Measurements from ENCODE around the gene HMMR.
"Not testable (repeated sequence)": the region's sequence is repeated elsewhere in the genome, so short reads cannot be mapped to it uniquely, and the experiment has no call there.

The HMMR gene

GRCh38 chr5:163460562-163461171, at the start of gene HMMR:
Gene HMMR, plus strand, starts transcription at chr5:163460632. Its CDS starts 61 bp downstream, at chr5:163460693.
- no peak for DNase-seq

GRCh38 chr5:163415673-163416072, 44.8 kb upstream of the HMMR start:
- DNase-seq, result not testable (repeated sequence)

- no peak for DNase-seq
These were observed 35.6 kb upstream of the HMMR start for GRCh38 chr5:163424836-163425235.

GRCh38 chr5:163426128-163426527, 34.3 kb upstream of the HMMR start:
- not testable (repeated sequence) for DNase-seq

- DNase-seq, result no peak
These were observed 27.9 kb upstream of the HMMR start for GRCh38 chr5:163432544-163432943.

- DNase-seq, result no peak
These were observed 27.2 kb upstream of the HMMR start for GRCh38 chr5:163433271-163433670.

GRCh38 chr5:163434401-163434866, 26.0 kb upstream of the HMMR start:
- no peak for DNase-seq

- no peak for DNase-seq
These were observed 23.9 kb upstream of the HMMR start for GRCh38 chr5:163436515-163436914.

- DNase-seq, result no peak
These were observed 23.5 kb upstream of the HMMR start for GRCh38 chr5:163437011-163437308.

- peak; percentile 89 for DNase-seq
These were observed 22.9 kb upstream of the HMMR start, which contains the start of gene CCNG1 for GRCh38 chr5:163437309-163438182. Gene CCNG1, plus strand, starts transcription at chr5:163437595. Its CDS starts 1,662 bp downstream, at chr5:163439257.

GRCh38 chr5:163439092-163439425, 21.4 kb upstream of the HMMR start:
- no peak for DNase-seq

- no peak for DNase-seq
These were observed 19.5 kb upstream of the HMMR start for GRCh38 chr5:163440954-163441353.

GRCh38 chr5:163444526-163444925, 15.9 kb upstream of the HMMR start:
- DNase-seq, result no peak

GRCh38 chr5:163445345-163445744, 15.1 kb upstream of the HMMR start:
- no peak for DNase-seq

- no peak for DNase-seq
These were observed 13.2 kb upstream of the HMMR start for GRCh38 chr5:163447191-163447590.

GRCh38 chr5:163447875-163448274, 12.6 kb upstream of the HMMR start:
- no peak for DNase-seq

GRCh38 chr5:163448491-163448890, 11.9 kb upstream of the HMMR start:
- no peak for DNase-seq

GRCh38 chr5:163451489-163451888, 8.9 kb upstream of the HMMR start:
- no peak for DNase-seq

- no peak for DNase-seq
These were observed 6.7 kb upstream of the HMMR start for GRCh38 chr5:163453705-163454104.

- DNase-seq, result not testable (repeated sequence)
These were observed 5.0 kb upstream of the HMMR start for GRCh38 chr5:163455406-163455805.

GRCh38 chr5:163456029-163456589, 4.3 kb upstream of the HMMR start:
- DNase-seq, result no peak

GRCh38 chr5:163456840-163457239, 3.6 kb upstream of the HMMR start:
- no peak for DNase-seq

- DNase-seq, result no peak
These were observed 1.6 kb upstream of the HMMR start for GRCh38 chr5:163458778-163459385.

- DNase-seq, result no peak
These were observed 992 bp upstream of the HMMR start for GRCh38 chr5:163459462-163459818.
